Neural cell (in vitro differentiated cells): ENCODE results near the gene FBXO22. TPM values are rescaled to one million over a fixed set of nuclear protein-coding genes. Genes with fewer than 3 reads are reported as not detected.
"Not testable (repeated sequence)": the region's sequence is repeated elsewhere in the genome, so short reads cannot be mapped to it uniquely, and the experiment has no call there.

Experiments used
- H2AFZ ChIP-seq: fragments of 200-600, 300-800 bp; sonication (generic), shearing (Covaris generic); 2 replicates; pipeline ENCODE4 v1.6.0; 2014; ENCODE audit warnings: low read depth, mild to moderate bottlenecking, antibody characterized with exemption, low read length, moderate library complexity
- H3F3A ChIP-seq: fragments of 200-600 bp; shearing (Covaris generic); 2 replicates; pipeline ENCODE4 v1.6.1; 2016; ENCODE audit warnings: mild to moderate bottlenecking, moderate library complexity, mixed read lengths, antibody characterized with exemption, low read length; ENCODE audit not compliant: insufficient read depth, poor library complexity, severe bottlenecking
- H3K27ac ChIP-seq: fragments of 200-600, 300-800 bp; sonication (generic), shearing (Covaris generic); 2 replicates; pipeline ENCODE4 v1.5.1; 2014; ENCODE audit warnings: mild to moderate bottlenecking, low read length, moderate library complexity
- H3K27me3 ChIP-seq: fragments of 300-800, 200-600 bp; sonication (generic), shearing (Covaris generic); 2 replicates; pipeline ENCODE4 v1.6.0; 2014; ENCODE audit warnings: mild to moderate bottlenecking, low read depth, low read length, moderate library complexity; ENCODE audit not compliant: insufficient read depth
- H3K36me3 ChIP-seq: fragments of 300-800, 200-600 bp; sonication (generic), shearing (Covaris generic); 2 replicates; pipeline ENCODE4 v1.5.1; 2014; ENCODE audit warnings: mild to moderate bottlenecking, antibody characterized with exemption, low read length, moderate library complexity; ENCODE audit not compliant: insufficient read depth
- H3K4me2 ChIP-seq: fragments of 300-800, 200-600 bp; sonication (generic), shearing (Covaris generic); 2 replicates; pipeline ENCODE4 v1.6.0; 2014; ENCODE audit warnings: mild to moderate bottlenecking, low read length
- H3K4me3 ChIP-seq: fragments of 300-800, 200-600 bp; sonication (generic), shearing (Covaris generic); 2 replicates; pipeline ENCODE4 v1.5.1; 2014; ENCODE audit warnings: mild to moderate bottlenecking, low read length, moderate library complexity
- H3K79me2 ChIP-seq: fragments of 200-600 bp; shearing (Covaris generic); replicated peaks from 2 replicates; pipeline ENCODE4 v1.6.0; 2014; ENCODE audit warnings: mild to moderate bottlenecking, low read length, moderate library complexity; ENCODE audit not compliant: insufficient read depth
- H3K9ac ChIP-seq: fragments of 300-800, 200-600 bp; sonication (generic), shearing (Covaris generic); 2 replicates; pipeline ENCODE4 v1.6.1; 2016; ENCODE audit warnings: mild to moderate bottlenecking, low read length, mixed read lengths
- H3K9me2 ChIP-seq: fragments of 200-600 bp; shearing (Covaris generic); 2 replicates; pipeline ENCODE4 v1.6.1; 2016; ENCODE audit warnings: mild to moderate bottlenecking, low read length, mixed read lengths; ENCODE audit not compliant: insufficient read depth
- H3K9me3 ChIP-seq: fragments of 200-600, 300-800 bp; sonication (generic), shearing (Covaris generic); 2 replicates; pipeline ENCODE4 v1.6.1; 2016; ENCODE audit warnings: mild to moderate bottlenecking, mixed run types, low read length, moderate library complexity, mixed read lengths
- H4K20me1 ChIP-seq: fragments of 200-600 bp; shearing (Covaris generic); 2 replicates; pipeline ENCODE4 v1.6.1; 2016; ENCODE audit warnings: mild to moderate bottlenecking, mixed run types; ENCODE audit not compliant: insufficient read depth
- CTCF ChIP-seq: fragments of 450-650 bp; IDR thresholded peaks from 2 replicates; pipeline ENCODE4 v1.5.1; 2014; ENCODE audit warnings: antibody characterized with exemption, mild to moderate bottlenecking, moderate library complexity; ENCODE audit not compliant: poor library complexity, severe bottlenecking
- EP300 ChIP-seq: fragments of 450-650 bp; conservative IDR thresholded peaks from 2 replicates; pipeline ENCODE4 v1.6.1; 2014; ENCODE audit warnings: antibody characterized with exemption, mild to moderate bottlenecking, moderate library complexity; ENCODE audit not compliant: poor library complexity, severe bottlenecking
- EZH2 ChIP-seq: fragments of 200-600, 300-800 bp; shearing (Covaris generic), sonication (generic); IDR thresholded peaks from 2 replicates; pipeline ENCODE4 v1.6.1; 2014; ENCODE audit warnings: antibody characterized with exemption, low read length, borderline replicate concordance, mild to moderate bottlenecking; ENCODE audit not compliant: insufficient read depth, poor library complexity, severe bottlenecking
- MXI1 ChIP-seq: fragments of 450-650 bp; conservative IDR thresholded peaks from 2 replicates; pipeline ENCODE4 v1.6.1; 2014; ENCODE audit warnings: antibody characterized with exemption, mild to moderate bottlenecking; ENCODE audit not compliant: poor library complexity, severe bottlenecking
- POLR2AphosphoS5 ChIP-seq: IDR thresholded peaks from 2 replicates; pipeline ENCODE4 v1.6.1; 2012
- RAD21 ChIP-seq: fragments of 450-650 bp; conservative IDR thresholded peaks from 2 replicates; pipeline ENCODE4 v1.6.1; 2014; ENCODE audit warnings: antibody characterized with exemption, mild to moderate bottlenecking, moderate library complexity
- REST ChIP-seq: IDR thresholded peaks from 2 replicates; pipeline ENCODE4 v1.6.1; 2012; ENCODE audit warnings: borderline replicate concordance
- SMC3 ChIP-seq: fragments of 450-650 bp; conservative IDR thresholded peaks from 2 replicates; pipeline ENCODE4 v1.6.1; 2014; ENCODE audit warnings: antibody characterized with exemption, mild to moderate bottlenecking, moderate library complexity; ENCODE audit not compliant: poor library complexity
- TAF1 ChIP-seq: IDR thresholded peaks from 2 replicates; pipeline ENCODE4 v1.6.1; 2012; ENCODE audit warnings: low read depth
- polyA plus RNA-seq: library from polyadenylated mRNA; depleted of rRNA; stranded (reverse); fragments of >200 nt; gene quantifications from 2 replicates; pipeline ENCODE4 v1.2.3, GENCODE V29; 2014

Gene FBXO22
- polyA plus RNA-seq, 1 donor from 2014 or later = 52.3 TPM

- no peak for TF ChIP-seq CTCF
- no peak for TF ChIP-seq EZH2
- TF ChIP-seq SMC3 = no peak
- no peak for TF ChIP-seq RAD21
- no peak for TF ChIP-seq TAF1
- TF ChIP-seq MXI1 = no peak
- no peak for TF ChIP-seq REST
- no peak for TF ChIP-seq EP300
- TF ChIP-seq POLR2AphosphoS5 = no peak
- Histone ChIP-seq H3K36me3 (peaks cover 4% of the 10 kb centered on the region), H3K9ac (no peak overlapping the region), H3K9me3 (no peaks in the 10 kb centered on the region), H3K79me2 (peaks cover 9% of the 10 kb centered on the region), H3F3A (no peaks in the 10 kb centered on the region), H3K27me3 (no peaks in the 10 kb centered on the region), H4K20me1 (no peaks in the 10 kb centered on the region), H3K9me2 (no peaks in the 10 kb centered on the region), H3K4me3 (no peak overlapping the region), H2AFZ (no peak overlapping the region), H3K27ac (no peak overlapping the region), H3K4me2 (no peak overlapping the region)
Measured at GRCh38 chr15:75864213-75865059, 39.2 kb upstream of the FBXO22 start.

GRCh38 chr15:75866045-75866444, 37.6 kb upstream of the FBXO22 start:
- H4K20me1 ChIP-seq, H3K79me2 ChIP-seq: not testable (repeated sequence)

More at GRCh38 chr15:75866045-75866444, 37.6 kb upstream of the FBXO22 start:
- not testable (repeated sequence) for H3K27ac ChIP-seq, H3K4me2 ChIP-seq, H3K36me3 ChIP-seq, H2AFZ ChIP-seq, H3K9me2 ChIP-seq, H3F3A ChIP-seq, H3K9ac ChIP-seq, H3K27me3 ChIP-seq, H3K4me3 ChIP-seq, H3K9me3 ChIP-seq
